Activated CD8-positive, alpha-beta memory T cell treated with anti-CD3 and anti-CD28 coated beads for 4 hours (primary cell): ENCODE results near the gene DDIT3.

Source experiments
- DNase-seq, 2 donors: peaks; one replicate each; pipeline ENCODE4 v3.0.0-alpha.2; 2020; ENCODE audit warnings: low read depth in 2 of 2

DDIT3 gene

GRCh38 chr12:57467915-57468314 is 52.4 kb downstream of the DDIT3 start:
- DNase-seq: no peak

- DNase-seq: no peak
Observed at GRCh38 chr12:57467212-57467874, 53.0 kb downstream of the DDIT3 start.
